Esophagus muscularis mucosa (tissue), 4 donors: Measurements from ENCODE around the gene ZBTB48. TPM values are rescaled to one million over a fixed set of nuclear protein-coding genes. Genes with fewer than 3 reads are reported as not detected.

Source experiments
- DNase-seq: peaks from one replicate; pipeline ENCODE4 v3.0.0-alpha.2; 2017; ENCODE audit errors: extremely low spot score
- H3K27ac ChIP-seq, 4 donors: fragments of 200-600 bp; sonication (generic); replicated peaks in 1 of 4; 1 replicate in 3 of 4; 2 replicates in 1 of 4; pipeline ENCODE4 v1.5.1; 2016 to 2019; ENCODE audit warnings: mild to moderate bottlenecking in 1 of 4
- H3K27me3 ChIP-seq, 4 donors: fragments of 200-600 bp; sonication (generic); one replicate each; pipeline versions ENCODE4 v1.5.1 to v1.6.0; 2016 to 2019
- H3K36me3 ChIP-seq, 4 donors: fragments of 200-600 bp; sonication (generic); one replicate each; pipeline ENCODE4 v1.5.1; 2016 to 2019
- H3K4me1 ChIP-seq, 4 donors: fragments of 200-600 bp; sonication (generic); one replicate each; pipeline ENCODE4 v1.5.1; 2016 to 2019
- H3K4me3 ChIP-seq, 4 donors: fragments of 200-600 bp; sonication (generic); 1 replicate in 2 of 4; 2 replicates in 2 of 4; pipeline ENCODE4 v1.5.1; 2016 to 2019; ENCODE audit warnings: mild to moderate bottlenecking in 4 of 4, moderate library complexity in 1 of 4
- H3K9me3 ChIP-seq, 4 donors: fragments of 200-600 bp; sonication (generic); 1 replicate in 3 of 4; 2 replicates in 1 of 4; pipeline ENCODE4 v1.5.1; 2016 to 2019
- CTCF ChIP-seq, 3 experiments: fragments of 200-600 bp in 2 of 3; fragments of 450-650 bp in 1 of 3; sonication (generic) in 2 of 3; IDR thresholded peaks; one replicate each; pipeline ENCODE4 v1.5.1; 2017 to 2019; ENCODE audit warnings: antibody characterized with exemption in 3 of 3, mild to moderate bottlenecking in 2 of 3, moderate library complexity in 1 of 3
- EP300 ChIP-seq: sonication (generic); formaldehyde crosslinking; IDR thresholded peaks from one replicate; pipeline ENCODE4 v1.6.1; 2017; ENCODE audit warnings: antibody characterized with exemption
- POLR2A ChIP-seq: fragments of 450-650 bp; IDR thresholded peaks from one replicate; pipeline ENCODE4 v1.6.1; 2017; ENCODE audit warnings: antibody characterized with exemption, moderate library complexity, mild to moderate bottlenecking, low read depth
- POLR2AphosphoS5 ChIP-seq, 2 donors: sonication (generic); formaldehyde crosslinking; IDR thresholded peaks; one replicate each; pipeline ENCODE4 v1.6.1; 2017; ENCODE audit warnings: antibody characterized with exemption in 2 of 2
- WGBS: methylation state at CpG from one replicate; pipeline ENCODE4 v1.1.5; 2018; 5-methylcytosine and 5-hydroxymethylcytosine counted together
- intact Hi-C: fragments of 100-400 bp; cut with DNase I; formaldehyde crosslinking; loops from one replicate; pipeline ENCODE4 v1.15.1; 2023
- total RNA-seq, 4 donors: library from RNA; depleted of rRNA; stranded (reverse); fragments of >200 nt; gene quantifications; one replicate each; pipeline versions ENCODE4 v1.1.0 to v1.2.1, GENCODE V29; 2016

Gene ZBTB48
- total RNA-seq = 10 to 100 TPM; 15.0 to 24.9 (median 16.4) TPM

DNA sequence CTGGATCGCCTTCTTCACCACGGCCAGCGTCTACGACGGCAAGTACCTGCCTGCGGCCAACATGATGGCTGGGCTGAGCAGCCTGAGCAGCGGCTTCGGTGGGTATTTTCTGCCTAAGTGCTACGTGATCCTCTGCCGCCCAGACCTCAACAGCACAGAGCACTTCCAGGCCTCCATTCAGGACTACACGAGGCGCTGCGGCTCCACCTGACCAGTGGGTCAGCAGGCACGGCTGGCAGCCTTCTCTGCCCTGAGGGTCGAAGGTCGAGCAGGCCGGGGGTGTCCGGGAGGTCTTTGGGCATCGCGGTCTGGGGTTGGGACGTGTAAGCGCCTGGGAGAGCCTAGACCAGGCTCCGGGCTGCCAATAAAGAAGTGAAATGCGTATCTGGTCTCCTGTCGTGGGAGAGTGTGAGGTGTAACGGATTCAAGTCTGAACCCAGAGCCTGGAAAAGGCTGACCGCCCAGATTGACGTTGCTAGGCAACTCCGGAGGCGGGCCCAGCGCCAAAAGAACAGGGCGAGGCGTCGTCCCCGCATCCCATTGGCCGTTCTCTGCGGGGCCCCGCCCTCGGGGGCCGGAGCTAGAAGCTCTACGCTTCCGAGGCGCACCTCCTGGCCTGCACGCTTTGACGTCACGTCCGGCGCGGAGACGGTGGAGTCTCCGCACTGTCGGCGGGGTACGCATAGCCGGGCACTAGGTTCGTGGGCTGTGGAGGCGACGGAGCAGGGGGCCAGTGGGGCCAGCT is at the start of gene ZBTB48:
TSS of gene ZBTB48 (plus strand) at position 621 of the 745 bp plus-strand sequence. CDS start 616 bp downstream, outside the sequence.
- intact Hi-C loops = loop anchor here (2.0 to 5.0 kb wide), 2 partner anchors 25 to 48 kb away; partner anchors contain the start of genes NOL9 and TAS1R1

DNA sequence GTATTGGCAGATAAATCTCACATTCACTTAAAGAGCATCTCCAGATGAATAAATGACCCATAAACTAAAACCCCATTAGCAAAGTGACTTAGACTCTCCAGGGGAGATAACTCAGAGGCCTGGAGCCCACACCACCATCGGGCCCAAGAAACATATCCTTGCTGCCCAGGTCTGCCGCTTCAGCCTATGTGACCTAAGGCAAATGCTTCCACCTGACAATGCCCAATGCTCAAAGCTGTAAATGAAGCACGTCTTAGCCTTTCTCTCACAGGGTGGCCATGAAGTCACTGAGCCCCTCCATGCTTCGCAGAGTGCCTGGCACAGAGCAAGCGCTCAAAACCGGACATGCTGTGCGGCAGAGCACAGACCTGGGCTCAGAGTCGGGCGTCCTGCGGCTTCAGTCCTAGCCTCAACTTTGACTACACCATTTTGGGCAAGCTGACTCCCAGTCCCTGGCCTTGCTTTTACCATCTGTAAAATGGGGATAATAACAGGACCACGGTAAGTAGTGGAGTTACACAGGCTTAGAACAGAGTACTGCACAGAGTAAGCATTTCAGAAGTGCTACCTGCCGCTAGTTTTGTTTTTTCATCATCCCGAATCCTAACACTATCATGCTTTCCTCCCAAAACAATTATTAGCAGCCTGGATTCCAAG is 49.2 kb upstream of the ZBTB48 start:
- no peaks in the 10 kb centered on the region for H3K27me3 ChIP-seq
- no peaks in the 10 kb centered on the region for H3K4me1 ChIP-seq
- no peak overlapping the region for H3K27ac ChIP-seq
- no peaks in the 10 kb centered on the region for H3K9me3 ChIP-seq
- intact Hi-C loops = no loop called here
- peaks cover 64 to 97% (median 89%) of the 10 kb centered on the region in 4 donors for H3K36me3 ChIP-seq
- 95% methylated on average over 12 of the region's 13 CpGs for WGBS
- DNase-seq = no peak
- no peak overlapping the region for H3K4me3 ChIP-seq
- TF ChIP-seq EP300 (no peak), POLR2AphosphoS5 (IDR thresholded peaks at IDR 0.05) (no peak), CTCF (IDR thresholded peaks at IDR 0.05) (no peak), POLR2A (no peak)

More for the DNA sequence above, at the start of gene ZBTB48:
- TF ChIP-seq POLR2A (peak; percentile 96), POLR2AphosphoS5 (IDR thresholded peaks at IDR 0.05) (peak; percentile 99 to 100), EP300 (no peak)
- H3K27me3 ChIP-seq = no peaks in the 10 kb centered on the region
- H3K9me3 ChIP-seq = no peaks in the 10 kb centered on the region
- WGBS = 15% methylated on average over 18 of the region's 58 CpGs
- peaks cover 32 to 44% (median 41%) of the 10 kb centered on the region in 4 donors for H3K4me1 ChIP-seq
- peak within 1 kb of the TSS; percentile 85 to 98 (median 96) for H3K4me3 ChIP-seq
- peak; percentile 100 for DNase-seq
- peak within 1 kb of the TSS; percentile 95 to 98 (median 97) for H3K27ac ChIP-seq
- peaks cover 0 to 4% (median 0%) of the 10 kb centered on the region in 4 donors for H3K36me3 ChIP-seq

DNA sequence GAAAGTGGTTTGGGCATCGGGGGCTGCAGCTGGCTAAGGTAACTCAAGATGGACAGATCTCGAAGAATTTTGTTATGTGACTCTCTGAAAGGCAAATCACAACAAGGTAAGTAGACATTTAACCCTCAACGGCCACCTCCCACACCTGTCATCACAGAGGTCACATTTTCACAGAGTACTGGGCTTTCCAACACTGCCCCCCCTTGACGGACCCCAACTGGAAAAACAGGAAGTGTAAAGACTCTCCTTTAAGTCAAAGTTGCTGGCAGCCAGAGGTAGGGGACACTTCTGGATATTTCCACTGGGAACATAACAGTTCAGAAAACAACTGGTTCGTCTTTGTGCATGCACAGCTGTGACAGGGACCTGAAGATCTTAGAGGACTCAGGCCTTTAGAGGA is 47.8 kb upstream of the ZBTB48 start:
- H3K9me3 ChIP-seq = no peaks in the 10 kb centered on the region
- no peak for DNase-seq
- no peaks in the 10 kb centered on the region for H3K27me3 ChIP-seq
- intact Hi-C loops = no loop called here
- H3K36me3 ChIP-seq = peaks cover 59 to 92% (median 81%) of the 10 kb centered on the region in 4 donors
- TF ChIP-seq POLR2A = no peak
- TF ChIP-seq EP300 = no peak
- no peak for TF ChIP-seq CTCF (IDR thresholded peaks at IDR 0.05)
- no peak for TF ChIP-seq POLR2AphosphoS5 (IDR thresholded peaks at IDR 0.05)
- H3K27ac ChIP-seq = no peak overlapping the region
- WGBS = 84% methylated on average over 5 of the region's 5 CpGs
- no peak overlapping the region for H3K4me3 ChIP-seq
- H3K4me1 ChIP-seq = no peaks in the 10 kb centered on the region

GRCh38 chr1:6534248-6534822 is 45.5 kb upstream of the ZBTB48 start:
- H3K27ac ChIP-seq = no peak overlapping the region
- 96% methylated on average over 8 of the region's 8 CpGs for WGBS
- peaks cover 42 to 81% (median 69%) of the 10 kb centered on the region in 4 donors for H3K36me3 ChIP-seq

More at GRCh38 chr1:6534248-6534822, 45.5 kb upstream of the ZBTB48 start:
- H3K4me1 ChIP-seq = no peaks in the 10 kb centered on the region
- H3K4me3 ChIP-seq = no peak overlapping the region
- no peaks in the 10 kb centered on the region for H3K27me3 ChIP-seq
- no peak for DNase-seq
- no peak for TF ChIP-seq EP300
- no peak for TF ChIP-seq POLR2A
- TF ChIP-seq CTCF (IDR thresholded peaks at IDR 0.05) = no peak
- no peak for TF ChIP-seq POLR2AphosphoS5 (IDR thresholded peaks at IDR 0.05)
- intact Hi-C loops = no loop called here
- no peaks in the 10 kb centered on the region for H3K9me3 ChIP-seq
